Fibroblast of gingiva (primary cell): ENCODE measurements around the gene MVB12A.

ENCODE experiments used
- DNase-seq: peaks from one replicate; pipeline ENCODE4 v3.0.0-alpha.2; 2011; ENCODE audit warnings: low read depth

The MVB12A gene

DNA sequence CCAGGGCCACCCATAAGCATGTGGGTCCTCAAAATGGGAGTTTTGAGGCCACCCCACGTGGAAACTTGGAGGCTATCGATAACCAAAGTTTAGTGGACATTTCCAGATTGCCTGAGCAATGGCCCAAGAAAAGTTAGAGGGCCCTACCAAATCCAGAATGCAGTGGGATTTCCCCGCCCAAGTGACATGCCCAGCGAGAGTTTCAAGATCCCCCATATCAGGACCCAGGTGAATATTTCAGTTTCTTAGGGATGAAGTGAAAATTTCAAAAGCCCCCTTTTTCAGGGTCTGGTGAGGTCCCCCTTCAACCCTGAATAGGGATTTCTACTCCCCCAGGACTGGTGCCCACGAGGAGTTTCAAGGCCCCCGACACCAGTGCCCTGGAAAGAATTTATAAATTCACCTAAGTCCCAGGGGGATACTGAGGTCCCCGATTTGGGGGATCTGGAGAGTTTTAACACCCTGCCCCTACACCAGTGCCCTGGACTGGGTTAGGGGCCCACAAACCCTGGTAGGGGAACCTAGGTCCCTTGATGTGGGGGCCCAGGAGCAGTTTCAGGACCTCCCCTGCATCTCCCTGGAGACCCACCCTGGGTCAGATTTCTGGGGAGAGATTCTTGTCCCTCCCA, 15.1 kb upstream of the MVB12A start:
- DNase-seq: no peak

GRCh38 chr19:17405250-17406045, 14.4 kb upstream of the MVB12A start, which contains the start of gene BST2:
BST2 (minus strand) TSS chr19:17405630; CDS start chr19:17405575, 55 bp downstream.
- peak; percentile 43 for DNase-seq

DNA sequence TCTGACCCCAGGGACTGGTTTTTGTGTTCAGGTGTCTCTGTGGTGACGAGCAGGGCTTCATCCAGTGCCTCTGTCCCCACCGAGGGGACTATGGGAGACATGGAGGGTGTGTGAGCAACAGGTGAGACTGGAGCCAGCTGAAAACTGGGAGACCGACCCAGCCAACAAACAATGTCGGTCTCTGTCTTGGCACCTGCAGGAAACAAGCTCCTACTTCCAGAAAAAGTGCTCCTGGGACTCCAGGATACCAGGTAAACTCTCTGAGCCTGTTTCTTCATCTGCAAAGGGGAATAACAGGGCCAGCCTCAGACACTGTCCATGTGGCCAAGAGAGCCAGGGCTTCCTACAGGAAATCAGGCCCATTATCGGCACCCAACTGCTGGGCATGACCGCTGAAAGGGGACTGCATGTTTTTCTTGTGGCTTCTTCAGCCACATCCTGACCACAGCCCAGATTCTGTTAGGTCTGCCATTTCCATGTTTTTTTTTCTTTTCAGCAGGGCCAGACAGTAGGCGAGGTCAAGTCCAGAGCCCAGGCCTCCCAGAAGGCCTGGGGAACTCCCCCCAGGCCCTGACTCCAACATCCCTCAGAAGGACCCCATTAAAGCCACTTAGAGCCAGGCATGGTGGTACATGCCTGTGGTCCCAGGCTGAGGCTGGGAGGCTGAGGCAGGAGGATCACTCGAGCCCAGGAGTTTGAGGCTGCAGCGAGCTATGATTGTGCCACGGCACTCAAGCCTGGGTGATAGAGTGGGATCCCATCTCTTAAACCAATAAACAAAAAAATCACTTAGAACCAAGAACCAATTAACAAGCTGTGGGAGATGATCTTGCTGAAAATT, 13.6 kb upstream of the MVB12A start:
- no peak for DNase-seq

- no peak for DNase-seq
These were observed 13.0 kb upstream of the MVB12A start for GRCh38 chr19:17406887-17407196.

GRCh38 chr19:17409990-17410389, 9.9 kb upstream of the MVB12A start:
- DNase-seq: peak; percentile 52

GRCh38 chr19:17411801-17412200, 8.0 kb upstream of the MVB12A start:
- DNase-seq: no peak

DNA sequence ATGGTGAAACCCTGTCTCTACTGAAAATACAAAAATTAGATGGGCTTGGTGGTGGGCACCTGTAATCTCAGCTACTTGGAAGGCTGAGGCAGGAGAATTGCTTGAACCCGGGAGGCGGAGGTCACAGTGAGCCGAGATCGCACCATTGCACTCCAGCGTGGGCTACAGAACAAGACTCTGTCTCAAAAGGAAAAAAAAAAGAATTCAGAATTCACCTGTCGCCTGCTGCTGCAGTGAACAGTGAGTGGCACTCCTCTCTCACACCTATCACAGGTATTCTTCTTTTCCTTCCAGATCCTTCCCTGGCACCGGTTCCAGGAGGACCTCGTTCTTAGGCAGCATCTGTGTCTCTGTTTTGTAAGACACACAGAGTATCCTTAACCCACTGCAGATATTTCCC, 5.8 kb upstream of the MVB12A start:
- no peak for DNase-seq

DNA sequence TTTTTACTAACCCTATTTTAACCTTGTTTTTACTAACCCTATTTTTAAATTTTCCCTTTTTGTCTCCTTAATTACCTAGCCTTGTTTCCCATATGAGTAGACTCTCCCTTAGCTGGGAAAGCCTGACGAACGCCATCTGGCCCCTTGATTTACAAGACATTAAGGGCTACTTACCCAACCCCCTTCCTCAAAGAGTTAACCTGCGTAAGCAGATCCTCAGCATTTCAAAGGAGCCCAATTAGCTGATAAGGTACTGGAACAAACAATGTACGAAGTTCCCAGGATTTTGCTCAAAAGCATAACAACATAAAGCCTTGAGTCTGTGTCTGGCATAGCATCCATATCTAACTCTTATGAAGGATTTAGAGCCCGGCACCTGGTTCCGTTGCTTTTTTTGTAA, 4.7 kb upstream of the MVB12A start:
- no peak for DNase-seq

DNA sequence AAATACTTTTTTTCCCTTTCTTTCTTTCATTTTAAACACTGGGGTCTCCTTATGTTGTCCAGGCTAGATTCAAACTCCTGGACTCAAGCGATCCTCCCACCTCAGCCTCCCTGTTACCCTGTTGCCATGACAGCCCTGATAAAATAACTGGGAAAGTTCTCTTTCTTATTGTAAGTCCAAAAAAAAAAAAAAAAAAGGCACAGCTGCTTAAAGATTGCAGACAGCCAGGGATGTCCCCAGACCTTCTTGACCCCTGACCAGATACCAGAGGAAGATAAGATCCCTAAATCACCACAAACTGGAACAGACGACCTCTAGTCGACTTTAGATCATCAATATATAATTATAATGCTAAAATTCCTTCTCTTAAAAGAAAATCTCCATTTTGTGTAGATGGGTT, 1.1 kb upstream of the MVB12A start:
- no peak for DNase-seq

DNA sequence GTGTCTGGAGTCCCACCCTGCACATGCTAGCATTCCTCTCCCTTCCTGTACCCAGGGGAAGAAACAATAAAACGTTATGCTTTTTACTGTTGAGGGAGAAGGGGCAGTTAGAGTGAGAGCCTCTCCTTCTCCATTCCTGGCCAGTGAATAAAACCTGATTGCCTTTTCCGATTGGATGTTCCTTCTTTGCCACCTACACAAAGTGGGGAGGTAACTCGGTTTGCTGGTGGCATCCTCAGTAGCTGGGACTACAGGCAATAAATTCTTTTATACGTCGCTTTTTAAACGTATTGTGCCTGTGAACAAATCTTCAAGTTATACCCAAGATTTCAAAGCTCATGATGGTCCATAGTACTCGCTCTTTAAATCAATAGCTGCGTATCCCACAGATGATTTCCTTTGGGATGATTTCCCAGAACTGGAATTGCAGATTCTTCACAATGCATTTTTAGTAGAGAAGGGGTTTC, 660 bp upstream of the MVB12A start:
- DNase-seq: no peak

- DNase-seq: peak; percentile 29
These were observed 653 bp downstream of the MVB12A start for GRCh38 chr19:17420475-17420924.

GRCh38 chr19:17421942-17422341, 2.1 kb downstream of the MVB12A start:
- DNase-seq: no peak

DNA sequence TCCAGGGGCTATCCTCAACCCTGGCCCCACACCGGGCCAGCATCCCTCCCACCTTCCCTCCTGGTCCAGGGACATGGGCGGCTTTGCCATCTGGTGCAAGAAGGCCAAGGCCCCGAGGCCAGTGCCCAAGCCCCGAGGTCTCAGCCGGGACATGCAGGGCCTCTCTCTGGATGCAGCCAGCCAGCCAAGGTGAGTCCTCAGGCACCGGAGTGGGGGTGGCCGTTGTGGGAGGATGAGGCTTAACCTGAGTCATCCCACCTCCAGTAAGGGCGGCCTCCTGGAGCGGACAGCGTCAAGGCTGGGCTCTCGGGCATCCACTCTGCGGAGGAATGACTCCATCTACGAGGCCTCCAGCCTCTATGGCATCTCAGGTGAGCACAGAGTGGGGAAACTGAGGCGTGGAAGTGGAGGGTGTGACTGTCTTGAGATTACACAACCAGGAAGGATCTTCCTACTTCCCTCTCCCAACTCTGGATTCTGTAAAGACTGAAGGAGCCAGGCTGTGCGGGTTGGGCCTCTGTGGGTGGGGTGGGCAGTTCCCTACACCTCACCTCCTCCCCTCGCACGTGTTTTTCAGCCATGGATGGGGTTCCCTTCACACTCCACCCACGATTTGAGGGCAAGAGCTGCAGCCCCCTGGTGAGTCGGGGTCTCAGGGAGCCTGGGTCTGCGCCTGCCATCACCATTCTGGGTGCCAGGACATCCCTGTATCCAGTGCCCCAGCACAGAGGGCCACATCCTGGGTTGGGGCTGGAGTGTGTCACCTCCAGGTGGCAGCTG, 3.8 kb downstream of the MVB12A start:
- DNase-seq: no peak

DNA sequence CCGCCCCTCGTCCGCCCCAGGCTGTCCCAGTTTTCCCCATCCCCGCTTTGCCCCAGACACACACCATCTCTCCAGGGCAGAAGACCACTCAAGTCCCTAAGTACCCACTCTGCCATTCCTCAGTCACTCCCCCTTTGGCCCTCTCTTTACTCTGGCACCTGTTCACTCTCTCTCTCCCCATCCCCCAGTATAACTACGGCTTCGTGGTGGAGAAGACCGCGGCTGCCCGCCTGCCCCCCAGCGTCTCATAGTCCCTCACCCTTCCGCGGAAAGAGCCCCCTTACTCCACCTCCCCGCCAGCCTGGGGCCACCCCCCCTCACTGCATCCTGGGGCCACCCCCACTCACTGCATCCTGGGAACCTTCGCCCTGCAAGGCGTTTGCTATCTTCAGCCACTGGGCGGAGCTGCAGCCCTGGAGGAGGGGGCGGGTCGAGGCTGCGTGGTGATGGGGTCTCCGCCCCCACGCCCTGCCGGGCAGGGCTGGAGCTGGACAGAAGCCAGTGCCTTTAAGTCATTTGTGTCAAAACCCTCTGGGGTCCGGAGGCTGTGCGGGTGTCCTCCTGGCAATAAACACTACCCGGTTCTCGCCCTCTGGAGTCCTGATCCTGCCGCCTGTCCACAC, 5.0 kb downstream of the MVB12A start:
- DNase-seq: no peak

DNA sequence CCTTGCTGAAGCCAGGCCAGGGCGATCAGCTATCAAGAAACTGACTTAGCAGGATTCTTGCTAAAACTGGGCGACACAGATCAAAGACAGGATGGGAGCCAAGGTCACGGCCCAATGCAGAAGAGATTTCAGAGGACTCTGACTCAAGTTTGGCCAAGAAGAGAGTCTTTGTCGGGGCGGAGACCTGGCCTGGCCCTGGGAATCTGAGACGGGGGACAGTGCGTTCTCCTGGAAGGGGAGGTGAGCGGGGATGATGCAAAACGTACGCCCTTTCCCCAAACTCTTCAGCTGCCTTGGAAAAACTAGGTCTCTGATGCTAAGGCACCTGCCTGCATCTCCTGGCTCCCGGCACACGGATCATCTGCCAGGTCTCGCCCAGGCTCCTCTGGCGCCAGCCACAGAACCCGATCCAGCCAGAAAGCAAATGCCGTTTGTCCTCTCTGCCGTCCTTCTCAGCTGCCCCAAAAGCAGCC, 9.8 kb downstream of the MVB12A start:
- DNase-seq: no peak

DNA sequence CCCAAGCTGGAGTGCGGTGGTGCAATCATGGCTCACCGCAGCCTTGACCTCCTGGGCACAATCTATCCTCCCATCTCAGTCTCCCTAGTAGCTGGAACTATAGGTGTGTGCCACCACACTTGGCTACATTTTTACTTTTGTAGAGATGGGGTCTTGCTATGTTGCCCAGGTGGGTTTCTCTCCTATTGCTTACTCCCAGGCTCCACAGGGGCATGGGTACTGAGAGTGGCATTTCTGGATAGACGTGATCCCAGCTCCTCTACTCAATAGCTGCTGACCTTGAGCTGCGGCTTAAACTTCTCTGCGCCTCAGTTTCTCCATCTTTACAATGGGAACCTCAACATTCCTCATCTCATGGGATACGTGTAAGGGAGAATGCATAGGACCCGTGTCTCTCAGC, 11.6 kb downstream of the MVB12A start:
- no peak for DNase-seq

DNA sequence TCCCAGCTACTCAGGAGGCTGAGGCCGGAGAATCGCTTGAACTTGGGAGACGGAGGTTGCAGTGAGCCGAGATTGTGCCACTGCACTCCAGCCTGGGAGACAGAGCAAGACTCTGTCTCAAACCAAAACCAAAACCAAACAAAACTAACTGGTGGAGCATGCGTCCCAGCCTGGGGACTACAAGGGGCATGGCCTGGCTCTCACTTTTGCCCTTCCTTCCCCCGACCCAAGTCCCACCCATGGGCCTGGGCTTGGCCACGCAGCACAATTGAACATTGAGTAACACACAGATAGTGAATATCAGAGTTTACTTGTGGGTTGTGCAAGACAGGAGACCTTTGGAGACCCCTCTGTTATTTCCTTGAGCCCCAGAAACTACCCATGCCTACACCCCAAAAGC, 15.4 kb downstream of the MVB12A start:
- no peak for DNase-seq

- no peak for DNase-seq
These were observed 16.4 kb downstream of the MVB12A start for GRCh38 chr19:17436094-17436873.

DNA sequence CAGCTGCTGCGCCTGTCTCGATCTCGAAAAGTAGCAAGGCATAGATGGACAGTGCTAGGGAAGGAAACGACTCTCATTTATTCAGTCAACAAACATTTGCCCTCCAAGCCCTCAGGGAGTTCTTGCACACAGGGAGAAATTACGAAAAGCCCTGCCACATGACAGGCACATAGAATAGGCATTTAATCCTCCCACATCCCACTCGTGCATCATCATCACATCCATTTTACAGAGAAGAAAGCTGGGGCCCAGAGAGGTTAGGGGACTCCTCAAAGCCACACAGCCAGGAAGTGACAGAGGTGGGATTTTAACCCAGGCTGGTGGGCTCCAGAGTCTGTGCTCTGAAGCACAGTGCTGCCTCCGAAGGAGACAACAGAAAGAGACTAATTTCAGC, 17.0 kb downstream of the MVB12A start:
- no peak for DNase-seq

DNA sequence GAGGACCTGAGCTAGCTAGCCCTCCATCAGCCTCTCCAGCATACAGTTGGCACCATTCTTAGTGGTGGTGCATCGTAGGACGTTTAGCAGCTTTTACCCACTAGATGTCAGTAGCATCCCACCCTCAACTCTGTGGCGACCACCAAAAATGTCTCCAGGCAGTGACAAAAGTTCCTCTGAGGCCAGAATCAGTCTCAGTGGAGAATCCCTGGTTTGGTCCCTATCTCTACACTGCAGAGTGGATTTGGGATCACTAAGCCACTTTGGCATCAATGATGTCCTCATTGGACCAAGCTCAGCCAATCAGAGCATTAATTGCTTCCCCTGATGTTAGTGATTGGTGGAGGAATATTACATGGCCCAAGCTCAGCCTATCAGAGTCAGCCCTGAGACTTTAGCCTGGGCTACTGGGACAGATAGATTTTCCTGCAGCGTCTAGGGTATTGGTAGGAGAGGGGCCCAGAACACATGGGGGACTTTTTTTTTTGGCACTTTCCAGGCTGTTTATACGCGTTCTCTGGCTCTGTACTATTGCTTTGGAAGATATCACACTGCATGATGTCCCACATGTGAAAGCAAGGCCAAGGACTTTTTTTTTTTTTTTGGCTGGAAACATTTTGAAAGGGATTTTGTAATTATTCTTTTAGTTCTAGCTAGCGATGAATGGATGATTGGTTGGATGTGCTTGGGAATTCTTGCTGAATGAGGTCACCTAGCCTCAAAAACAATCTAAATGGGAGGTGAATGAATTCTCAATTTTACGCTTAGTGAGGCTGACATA, 21.6 kb downstream of the MVB12A start:
- DNase-seq: no peak
